HepG2 (cell line): Measurements from ENCODE around the gene GATD1. TPM values are rescaled to one million over a fixed set of nuclear protein-coding genes. Genes with fewer than 3 reads are reported as not detected.

ENCODE experiments used
- BORCS8-MEF2B ChIP-seq: sonication (generic); formaldehyde crosslinking; IDR thresholded peaks from 2 replicates; pipeline ENCODE4 v1.8.0; 2022; ENCODE audit warnings: mild to moderate bottlenecking, missing genetic modification reagents
- HIVEP1 ChIP-seq: sonication (generic); formaldehyde crosslinking; IDR thresholded peaks from 2 replicates; pipeline ENCODE4 v1.4.0; 2020; ENCODE audit warnings: mild to moderate bottlenecking, missing genetic modification reagents
- HNF4A ChIP-seq: sonication (generic); formaldehyde crosslinking; IDR thresholded peaks from 2 replicates; pipeline ENCODE4 v1.4.0; 2020; ENCODE audit warnings: missing genetic modification reagents
- SMARCE1 ChIP-seq: fragments of 450-650 bp; IDR thresholded peaks from 2 replicates; pipeline ENCODE4 v1.6.1; 2017; ENCODE audit warnings: borderline replicate concordance
- SRSF1 ChIP-seq: fragments of 200-400 bp; formaldehyde crosslinking; optimal IDR thresholded peaks from 2 replicates; pipeline ENCODE3; 2017; ENCODE audit warnings: mild to moderate bottlenecking, low read depth, low read length, moderate library complexity
- ZFP82 ChIP-seq: sonication (generic); formaldehyde crosslinking; IDR thresholded peaks from 2 replicates; pipeline ENCODE4 v1.5.1; 2020; ENCODE audit warnings: mild to moderate bottlenecking, missing genetic modification reagents, borderline replicate concordance
- ZNF558 ChIP-seq: sonication (generic); formaldehyde crosslinking; IDR thresholded peaks from 2 replicates; pipeline ENCODE4 v1.9.0; 2022; ENCODE audit warnings: mild to moderate bottlenecking, missing genetic modification reagents, borderline replicate concordance
- ZNF703 ChIP-seq: sonication (generic); formaldehyde crosslinking; IDR thresholded peaks from 2 replicates; pipeline ENCODE4 v1.5.1; 2020; ENCODE audit warnings: missing genetic modification reagents, mild to moderate bottlenecking, moderate library complexity, borderline replicate concordance
- ZSCAN29 ChIP-seq: sonication (generic); formaldehyde crosslinking; conservative IDR thresholded peaks from 2 replicates; pipeline ENCODE4 v1.4.0; 2020; ENCODE audit warnings: mild to moderate bottlenecking, missing genetic modification reagents
- polyA plus RNA-seq, 8 experiments: library from polyadenylated mRNA; depleted of rRNA in 3 of 8; stranded (reverse) in 7 of 8; unstranded in 1 of 8; fragments of >200 nt; fragmentation: Illumina TruSeq in 4 of 8; extraction: Trizol in 4 of 8; gene quantifications; 2 replicates each; pipeline versions ENCODE4 v1.2.1 to v1.2.3, GENCODE V29; 2011 to 2016; ENCODE audit warnings: low read depth in 4 of 8, missing spikeins in 1 of 8, mixed read lengths in 1 of 8; ENCODE audit not compliant: insufficient read depth in 1 of 8
- total RNA-seq, 5 experiments: library from RNA; depleted of rRNA; stranded (reverse); fragments of >200 nt; fragmentation: Illumina TruSeq; extraction: Trizol; gene quantifications; 2 replicates each; pipeline ENCODE4 v1.2.3, GENCODE V29; 2016; ENCODE audit warnings: low read depth in 1 of 5
- TF ChIP-seq, protein P1 (sequence below): sonication (generic); formaldehyde crosslinking; IDR thresholded peaks from 2 replicates; pipeline ENCODE4 v1.9.0; 2021; ENCODE audit warnings: mild to moderate bottlenecking, missing genetic modification reagents
- TF ChIP-seq, protein P2 (sequence below): sonication (generic); formaldehyde crosslinking; IDR thresholded peaks from 2 replicates; pipeline ENCODE4 v1.5.1; 2020; ENCODE audit warnings: mild to moderate bottlenecking, missing genetic modification reagents, moderate library complexity
- TF ChIP-seq, protein P3 (sequence below): sonication (generic); formaldehyde crosslinking; IDR thresholded peaks from 2 replicates; pipeline ENCODE4 v1.5.1; 2020; ENCODE audit warnings: missing genetic modification reagents, mild to moderate bottlenecking, borderline replicate concordance

GATD1 gene
- total and polyA plus RNA-seq, 2 of the 13 experiments (the other 11 are each of a cell fraction or from before 2014, with no cell fraction given) = 31.3 to 60.5 TPM

DNA sequence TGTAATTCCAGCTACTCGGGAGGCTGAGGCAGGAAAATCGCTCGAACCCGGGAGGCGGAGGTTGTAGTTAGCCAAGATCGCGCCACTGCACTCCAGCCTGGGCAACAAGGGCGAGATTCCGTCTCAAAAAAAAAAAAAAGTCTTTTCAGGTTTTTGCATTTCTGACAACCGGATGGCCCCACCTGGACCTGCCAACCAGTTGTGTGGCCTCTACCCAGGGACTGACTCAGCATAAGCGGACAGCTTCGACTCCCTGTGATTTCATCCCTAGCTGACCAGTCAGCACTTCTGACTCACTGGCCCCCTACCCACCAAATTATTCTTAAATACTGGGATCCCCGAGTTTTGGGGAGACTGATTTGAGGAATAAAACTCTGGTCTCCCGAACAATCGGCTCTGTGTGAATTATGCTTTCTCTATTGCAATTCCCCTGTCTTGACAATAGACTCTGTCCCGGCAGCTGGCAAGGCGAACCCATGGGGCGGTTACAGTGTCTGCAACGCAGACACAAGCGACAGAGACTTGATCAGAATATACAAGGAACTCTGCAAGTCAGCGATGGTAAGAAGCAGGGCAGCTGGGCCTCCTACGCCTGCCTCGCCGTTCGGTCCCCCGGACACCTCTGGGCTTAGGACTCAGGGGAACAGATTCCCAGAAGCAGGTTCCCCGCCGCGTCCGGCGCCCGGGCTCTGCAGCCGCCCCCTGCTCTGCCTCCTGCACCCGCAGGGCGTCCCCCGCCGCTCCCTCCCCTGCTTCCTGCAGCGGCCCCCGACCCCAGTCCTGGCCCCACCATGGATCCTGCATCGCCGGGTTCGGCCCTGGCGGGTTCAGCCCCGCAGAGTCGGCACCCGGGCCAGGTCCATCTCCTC lies 30.8 kb downstream of the GATD1 start (continued):
- TF ChIP-seq, protein P1, sequence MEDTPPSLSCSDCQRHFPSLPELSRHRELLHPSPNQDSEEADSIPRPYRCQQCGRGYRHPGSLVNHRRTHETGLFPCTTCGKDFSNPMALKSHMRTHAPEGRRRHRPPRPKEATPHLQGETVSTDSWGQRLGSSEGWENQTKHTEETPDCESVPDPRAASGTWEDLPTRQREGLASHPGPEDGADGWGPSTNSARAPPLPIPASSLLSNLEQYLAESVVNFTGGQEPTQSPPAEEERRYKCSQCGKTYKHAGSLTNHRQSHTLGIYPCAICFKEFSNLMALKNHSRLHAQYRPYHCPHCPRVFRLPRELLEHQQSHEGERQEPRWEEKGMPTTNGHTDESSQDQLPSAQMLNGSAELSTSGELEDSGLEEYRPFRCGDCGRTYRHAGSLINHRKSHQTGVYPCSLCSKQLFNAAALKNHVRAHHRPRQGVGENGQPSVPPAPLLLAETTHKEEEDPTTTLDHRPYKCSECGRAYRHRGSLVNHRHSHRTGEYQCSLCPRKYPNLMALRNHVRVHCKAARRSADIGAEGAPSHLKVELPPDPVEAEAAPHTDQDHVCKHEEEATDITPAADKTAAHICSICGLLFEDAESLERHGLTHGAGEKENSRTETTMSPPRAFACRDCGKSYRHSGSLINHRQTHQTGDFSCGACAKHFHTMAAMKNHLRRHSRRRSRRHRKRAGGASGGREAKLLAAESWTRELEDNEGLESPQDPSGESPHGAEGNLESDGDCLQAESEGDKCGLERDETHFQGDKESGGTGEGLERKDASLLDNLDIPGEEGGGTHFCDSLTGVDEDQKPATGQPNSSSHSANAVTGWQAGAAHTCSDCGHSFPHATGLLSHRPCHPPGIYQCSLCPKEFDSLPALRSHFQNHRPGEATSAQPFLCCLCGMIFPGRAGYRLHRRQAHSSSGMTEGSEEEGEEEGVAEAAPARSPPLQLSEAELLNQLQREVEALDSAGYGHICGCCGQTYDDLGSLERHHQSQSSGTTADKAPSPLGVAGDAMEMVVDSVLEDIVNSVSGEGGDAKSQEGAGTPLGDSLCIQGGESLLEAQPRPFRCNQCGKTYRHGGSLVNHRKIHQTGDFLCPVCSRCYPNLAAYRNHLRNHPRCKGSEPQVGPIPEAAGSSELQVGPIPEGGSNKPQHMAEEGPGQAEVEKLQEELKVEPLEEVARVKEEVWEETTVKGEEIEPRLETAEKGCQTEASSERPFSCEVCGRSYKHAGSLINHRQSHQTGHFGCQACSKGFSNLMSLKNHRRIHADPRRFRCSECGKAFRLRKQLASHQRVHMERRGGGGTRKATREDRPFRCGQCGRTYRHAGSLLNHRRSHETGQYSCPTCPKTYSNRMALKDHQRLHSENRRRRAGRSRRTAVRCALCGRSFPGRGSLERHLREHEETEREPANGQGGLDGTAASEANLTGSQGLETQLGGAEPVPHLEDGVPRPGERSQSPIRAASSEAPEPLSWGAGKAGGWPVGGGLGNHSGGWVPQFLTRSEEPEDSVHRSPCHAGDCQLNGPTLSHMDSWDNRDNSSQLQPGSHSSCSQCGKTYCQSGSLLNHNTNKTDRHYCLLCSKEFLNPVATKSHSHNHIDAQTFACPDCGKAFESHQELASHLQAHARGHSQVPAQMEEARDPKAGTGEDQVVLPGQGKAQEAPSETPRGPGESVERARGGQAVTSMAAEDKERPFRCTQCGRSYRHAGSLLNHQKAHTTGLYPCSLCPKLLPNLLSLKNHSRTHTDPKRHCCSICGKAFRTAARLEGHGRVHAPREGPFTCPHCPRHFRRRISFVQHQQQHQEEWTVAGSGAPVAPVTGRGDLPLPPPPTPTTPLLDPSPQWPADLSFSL (CRISPR knock-in tag) = no peak
- no peak; the same call in 1 of the 2 replicates for TF ChIP-seq ZFP82 (CRISPR knock-in tag)
- no peak for TF ChIP-seq ZNF703 (CRISPR knock-in tag)
- TF ChIP-seq HNF4A (CRISPR knock-in tag) = 0 out of 2 replicates have a peak, but pooled peaks have one; percentile 3
- TF ChIP-seq ZNF558 (CRISPR knock-in tag) = no peak
- TF ChIP-seq SRSF1 = no peak
- TF ChIP-seq ZSCAN29 (CRISPR knock-in tag) = no peak
- TF ChIP-seq, protein P2, sequence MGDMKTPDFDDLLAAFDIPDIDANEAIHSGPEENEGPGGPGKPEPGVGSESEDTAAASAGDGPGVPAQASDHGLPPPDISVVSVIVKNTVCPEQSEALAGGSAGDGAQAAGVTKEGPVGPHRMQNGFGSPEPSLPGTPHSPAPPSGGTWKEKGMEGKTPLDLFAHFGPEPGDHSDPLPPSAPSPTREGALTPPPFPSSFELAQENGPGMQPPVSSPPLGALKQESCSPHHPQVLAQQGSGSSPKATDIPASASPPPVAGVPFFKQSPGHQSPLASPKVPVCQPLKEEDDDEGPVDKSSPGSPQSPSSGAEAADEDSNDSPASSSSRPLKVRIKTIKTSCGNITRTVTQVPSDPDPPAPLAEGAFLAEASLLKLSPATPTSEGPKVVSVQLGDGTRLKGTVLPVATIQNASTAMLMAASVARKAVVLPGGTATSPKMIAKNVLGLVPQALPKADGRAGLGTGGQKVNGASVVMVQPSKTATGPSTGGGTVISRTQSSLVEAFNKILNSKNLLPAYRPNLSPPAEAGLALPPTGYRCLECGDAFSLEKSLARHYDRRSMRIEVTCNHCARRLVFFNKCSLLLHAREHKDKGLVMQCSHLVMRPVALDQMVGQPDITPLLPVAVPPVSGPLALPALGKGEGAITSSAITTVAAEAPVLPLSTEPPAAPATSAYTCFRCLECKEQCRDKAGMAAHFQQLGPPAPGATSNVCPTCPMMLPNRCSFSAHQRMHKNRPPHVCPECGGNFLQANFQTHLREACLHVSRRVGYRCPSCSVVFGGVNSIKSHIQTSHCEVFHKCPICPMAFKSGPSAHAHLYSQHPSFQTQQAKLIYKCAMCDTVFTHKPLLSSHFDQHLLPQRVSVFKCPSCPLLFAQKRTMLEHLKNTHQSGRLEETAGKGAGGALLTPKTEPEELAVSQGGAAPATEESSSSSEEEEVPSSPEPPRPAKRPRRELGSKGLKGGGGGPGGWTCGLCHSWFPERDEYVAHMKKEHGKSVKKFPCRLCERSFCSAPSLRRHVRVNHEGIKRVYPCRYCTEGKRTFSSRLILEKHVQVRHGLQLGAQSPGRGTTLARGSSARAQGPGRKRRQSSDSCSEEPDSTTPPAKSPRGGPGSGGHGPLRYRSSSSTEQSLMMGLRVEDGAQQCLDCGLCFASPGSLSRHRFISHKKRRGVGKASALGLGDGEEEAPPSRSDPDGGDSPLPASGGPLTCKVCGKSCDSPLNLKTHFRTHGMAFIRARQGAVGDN (CRISPR knock-in tag) = no peak
- TF ChIP-seq, protein P3, sequence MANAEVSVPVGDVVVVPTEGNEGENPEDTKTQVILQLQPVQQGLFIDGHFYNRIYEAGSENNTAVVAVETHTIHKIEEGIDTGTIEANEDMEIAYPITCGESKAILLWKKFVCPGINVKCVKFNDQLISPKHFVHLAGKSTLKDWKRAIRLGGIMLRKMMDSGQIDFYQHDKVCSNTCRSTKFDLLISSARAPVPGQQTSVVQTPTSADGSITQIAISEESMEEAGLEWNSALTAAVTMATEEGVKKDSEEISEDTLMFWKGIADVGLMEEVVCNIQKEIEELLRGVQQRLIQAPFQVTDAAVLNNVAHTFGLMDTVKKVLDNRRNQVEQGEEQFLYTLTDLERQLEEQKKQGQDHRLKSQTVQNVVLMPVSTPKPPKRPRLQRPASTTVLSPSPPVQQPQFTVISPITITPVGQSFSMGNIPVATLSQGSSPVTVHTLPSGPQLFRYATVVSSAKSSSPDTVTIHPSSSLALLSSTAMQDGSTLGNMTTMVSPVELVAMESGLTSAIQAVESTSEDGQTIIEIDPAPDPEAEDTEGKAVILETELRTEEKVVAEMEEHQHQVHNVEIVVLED = no peak
- no peak for TF ChIP-seq BORCS8-MEF2B (CRISPR knock-in tag)
- TF ChIP-seq SMARCE1 = no peak
- no peak; the same call in 1 of the 2 replicates for TF ChIP-seq HIVEP1 (CRISPR knock-in tag)
